DMS 273 (cell line): ENCODE results near the gene SYF2.
"Not testable (repeated sequence)": the region's sequence is repeated elsewhere in the genome, so short reads cannot be mapped to it uniquely, and the experiment has no call there.

Experiments used
- DNase-seq: peaks from one replicate; lab custom pipeline; 2025; ENCODE audit not compliant: unreplicated experiment; lab: John Stamatoyannopoulos, UW

The SYF2 gene

GRCh38 chr1:25208092-25208491 is 24.2 kb downstream of the SYF2 start:
- DNase-seq: no peak

- no peak for DNase-seq
Observed at GRCh38 chr1:25206201-25206600, 26.1 kb downstream of the SYF2 start.

GRCh38 chr1:25205786-25206185 is 26.5 kb downstream of the SYF2 start:
- no peak for DNase-seq

- DNase-seq: peak; percentile 80
Observed at GRCh38 chr1:25204797-25205480, 27.4 kb downstream of the SYF2 start.

GRCh38 chr1:25201006-25201405 is 31.3 kb downstream of the SYF2 start:
- no peak for DNase-seq

GRCh38 chr1:25199819-25200620 is 32.3 kb downstream of the SYF2 start:
- DNase-seq: peak; percentile 48

- DNase-seq: no peak
Observed at GRCh38 chr1:25198663-25199252, 33.5 kb downstream of the SYF2 start.

- no peak for DNase-seq
Observed at GRCh38 chr1:25197982-25198662, 34.2 kb downstream of the SYF2 start.

GRCh38 chr1:25197235-25197975 is 34.9 kb downstream of the SYF2 start:
- no peak for DNase-seq

GRCh38 chr1:25196830-25197229 is 35.5 kb downstream of the SYF2 start:
- DNase-seq: no peak

GRCh38 chr1:25195835-25196234 is 36.5 kb downstream of the SYF2 start:
- DNase-seq: no peak

GRCh38 chr1:25194572-25195020 is 37.7 kb downstream of the SYF2 start:
- DNase-seq: no peak

- no peak for DNase-seq
Observed at GRCh38 chr1:25194054-25194453, 38.2 kb downstream of the SYF2 start.

- no peak for DNase-seq
Observed at GRCh38 chr1:25193229-25193628, 39.1 kb downstream of the SYF2 start.

GRCh38 chr1:25192154-25192553 is 40.1 kb downstream of the SYF2 start:
- no peak for DNase-seq

- DNase-seq: no peak
Observed at GRCh38 chr1:25190260-25190659, 42.0 kb downstream of the SYF2 start.

GRCh38 chr1:25187904-25188303 is 44.4 kb downstream of the SYF2 start:
- DNase-seq: not testable (repeated sequence)

- DNase-seq: no peak
Observed at GRCh38 chr1:25187077-25187476, 45.2 kb downstream of the SYF2 start.

- DNase-seq: no peak
Observed at GRCh38 chr1:25186161-25187007, 45.9 kb downstream of the SYF2 start.
